ENCODE data around the gene NUTM2G.
"Not testable (repeated sequence)": the region's sequence is repeated elsewhere in the genome, so short reads cannot be mapped to it uniquely, and the experiment has no call there.

NUTM2G gene

GRCh38 chr9:96942181-96942580 is 13.5 kb downstream of the NUTM2G start:
- not testable (repeated sequence) for H3K9me3 ChIP-seq (ENCODE audit: control insufficient read depth in 1 of 2, low read length in 2 of 2); H3K9ac ChIP-seq (ENCODE audit: low read depth in 1 of 2, low read length in 2 of 2); H3K27ac ChIP-seq (ENCODE audit: low read depth, low read length); H3K4me1 ChIP-seq (ENCODE audit: control insufficient read depth in 1 of 2, insufficient read depth in 2 of 2, low read length in 2 of 2); H3K27me3 ChIP-seq (ENCODE audit: control insufficient read depth in 1 of 2, insufficient read depth in 2 of 2, low read length in 2 of 2); H3K4me3 ChIP-seq (ENCODE audit: low read depth in 1 of 2, low read length in 2 of 2); H3K36me3 ChIP-seq (ENCODE audit: control insufficient read depth in 1 of 2, insufficient read depth in 2 of 2, low read length in 2 of 2)

- H3K27me3 ChIP-seq (ENCODE audit: control insufficient read depth in 1 of 2, insufficient read depth in 2 of 2, low read length in 2 of 2); H3K36me3 ChIP-seq (ENCODE audit: control insufficient read depth in 1 of 2, insufficient read depth in 2 of 2, low read length in 2 of 2); H3K4me3 ChIP-seq (ENCODE audit: low read depth in 1 of 2, low read length in 2 of 2); H3K9ac ChIP-seq (ENCODE audit: low read depth in 1 of 2, low read length in 2 of 2); H3K27ac ChIP-seq (ENCODE audit: low read depth, low read length); H3K4me1 ChIP-seq (ENCODE audit: control insufficient read depth in 1 of 2, insufficient read depth in 2 of 2, low read length in 2 of 2); H3K9me3 ChIP-seq (ENCODE audit: control insufficient read depth in 1 of 2, low read length in 2 of 2): not testable (repeated sequence)
Measured at GRCh38 chr9:96949346-96949745, 20.7 kb downstream of the NUTM2G start.

- H3K36me3 ChIP-seq (ENCODE audit: control insufficient read depth in 1 of 2, insufficient read depth in 2 of 2, low read length in 2 of 2); H3K27me3 ChIP-seq (ENCODE audit: control insufficient read depth in 1 of 2, insufficient read depth in 2 of 2, low read length in 2 of 2); H3K4me1 ChIP-seq (ENCODE audit: control insufficient read depth in 1 of 2, insufficient read depth in 2 of 2, low read length in 2 of 2); H3K9me3 ChIP-seq (ENCODE audit: control insufficient read depth in 1 of 2, low read length in 2 of 2); H3K4me3 ChIP-seq (ENCODE audit: low read depth in 1 of 2, low read length in 2 of 2); H3K27ac ChIP-seq (ENCODE audit: low read depth, low read length); H3K9ac ChIP-seq (ENCODE audit: low read depth in 1 of 2, low read length in 2 of 2): not testable (repeated sequence)
Measured at GRCh38 chr9:96950539-96950938, 21.9 kb downstream of the NUTM2G start.

- not testable (repeated sequence) for H3K4me3 ChIP-seq (ENCODE audit: low read depth in 1 of 2, low read length in 2 of 2); H3K27me3 ChIP-seq (ENCODE audit: control insufficient read depth in 1 of 2, insufficient read depth in 2 of 2, low read length in 2 of 2); H3K9me3 ChIP-seq (ENCODE audit: control insufficient read depth in 1 of 2, low read length in 2 of 2); H3K9ac ChIP-seq (ENCODE audit: low read depth in 1 of 2, low read length in 2 of 2); H3K36me3 ChIP-seq (ENCODE audit: control insufficient read depth in 1 of 2, insufficient read depth in 2 of 2, low read length in 2 of 2); H3K4me1 ChIP-seq (ENCODE audit: control insufficient read depth in 1 of 2, insufficient read depth in 2 of 2, low read length in 2 of 2); H3K27ac ChIP-seq (ENCODE audit: low read depth, low read length)
Measured at GRCh38 chr9:96967591-96967990, 38.9 kb downstream of the NUTM2G start.

GRCh38 chr9:96972552-96972951 is 43.9 kb downstream of the NUTM2G start:
- H3K4me3 ChIP-seq (ENCODE audit: low read depth in 1 of 2, low read length in 2 of 2); H3K27ac ChIP-seq (ENCODE audit: low read depth, low read length); H3K27me3 ChIP-seq (ENCODE audit: control insufficient read depth in 1 of 2, insufficient read depth in 2 of 2, low read length in 2 of 2); H3K4me1 ChIP-seq (ENCODE audit: control insufficient read depth in 1 of 2, insufficient read depth in 2 of 2, low read length in 2 of 2); H3K9ac ChIP-seq (ENCODE audit: low read depth in 1 of 2, low read length in 2 of 2); H3K9me3 ChIP-seq (ENCODE audit: control insufficient read depth in 1 of 2, low read length in 2 of 2); H3K36me3 ChIP-seq (ENCODE audit: control insufficient read depth in 1 of 2, insufficient read depth in 2 of 2, low read length in 2 of 2): not testable (repeated sequence)

GRCh38 chr9:96974037-96974436 is 45.4 kb downstream of the NUTM2G start:
- not testable (repeated sequence) for H3K36me3 ChIP-seq (ENCODE audit: control insufficient read depth in 1 of 2, insufficient read depth in 2 of 2, low read length in 2 of 2); H3K27ac ChIP-seq (ENCODE audit: low read depth, low read length)

GRCh38 chr9:96983496-96984122 is 55.0 kb downstream of the NUTM2G start:
- not testable (repeated sequence) for H3K9ac ChIP-seq (ENCODE audit: low read depth in 1 of 2, low read length in 2 of 2); H3K4me1 ChIP-seq (ENCODE audit: control insufficient read depth in 1 of 2, insufficient read depth in 2 of 2, low read length in 2 of 2); H3K4me3 ChIP-seq (ENCODE audit: low read depth in 1 of 2, low read length in 2 of 2); H3K36me3 ChIP-seq (ENCODE audit: control insufficient read depth in 1 of 2, insufficient read depth in 2 of 2, low read length in 2 of 2); H3K27me3 ChIP-seq (ENCODE audit: control insufficient read depth in 1 of 2, insufficient read depth in 2 of 2, low read length in 2 of 2); H3K27ac ChIP-seq (ENCODE audit: low read depth, low read length); H3K9me3 ChIP-seq (ENCODE audit: control insufficient read depth in 1 of 2, low read length in 2 of 2)

More at GRCh38 chr9:96974037-96974436, 45.4 kb downstream of the NUTM2G start:
- H3K9ac ChIP-seq (ENCODE audit: low read depth in 1 of 2, low read length in 2 of 2); H3K9me3 ChIP-seq (ENCODE audit: control insufficient read depth in 1 of 2, low read length in 2 of 2); H3K4me3 ChIP-seq (ENCODE audit: low read depth in 1 of 2, low read length in 2 of 2); H3K4me1 ChIP-seq (ENCODE audit: control insufficient read depth in 1 of 2, insufficient read depth in 2 of 2, low read length in 2 of 2); H3K27me3 ChIP-seq (ENCODE audit: control insufficient read depth in 1 of 2, insufficient read depth in 2 of 2, low read length in 2 of 2): not testable (repeated sequence)

- H3K27ac ChIP-seq (ENCODE audit: low read depth, low read length); H3K4me1 ChIP-seq (ENCODE audit: control insufficient read depth in 1 of 2, insufficient read depth in 2 of 2, low read length in 2 of 2); H3K27me3 ChIP-seq (ENCODE audit: control insufficient read depth in 1 of 2, insufficient read depth in 2 of 2, low read length in 2 of 2); H3K9me3 ChIP-seq (ENCODE audit: control insufficient read depth in 1 of 2, low read length in 2 of 2); H3K9ac ChIP-seq (ENCODE audit: low read depth in 1 of 2, low read length in 2 of 2); H3K4me3 ChIP-seq (ENCODE audit: low read depth in 1 of 2, low read length in 2 of 2); H3K36me3 ChIP-seq (ENCODE audit: control insufficient read depth in 1 of 2, insufficient read depth in 2 of 2, low read length in 2 of 2): not testable (repeated sequence)
Measured at GRCh38 chr9:96984139-96984538, 55.5 kb downstream of the NUTM2G start.

GRCh38 chr9:96984887-96985286 is 56.2 kb downstream of the NUTM2G start:
- H3K4me3 ChIP-seq (ENCODE audit: low read depth in 1 of 2, low read length in 2 of 2); H3K27ac ChIP-seq (ENCODE audit: low read depth, low read length); H3K9ac ChIP-seq (ENCODE audit: low read depth in 1 of 2, low read length in 2 of 2); H3K36me3 ChIP-seq (ENCODE audit: control insufficient read depth in 1 of 2, insufficient read depth in 2 of 2, low read length in 2 of 2); H3K4me1 ChIP-seq (ENCODE audit: control insufficient read depth in 1 of 2, insufficient read depth in 2 of 2, low read length in 2 of 2); H3K9me3 ChIP-seq (ENCODE audit: control insufficient read depth in 1 of 2, low read length in 2 of 2); H3K27me3 ChIP-seq (ENCODE audit: control insufficient read depth in 1 of 2, insufficient read depth in 2 of 2, low read length in 2 of 2): not testable (repeated sequence)

Data from duodenal mucosa (tissue), 2 donors.